Esophagus muscularis mucosa (tissue), 4 donors: ENCODE measurements around the gene KCNIP3. TPM values are rescaled to one million over a fixed set of nuclear protein-coding genes. Genes with fewer than 3 reads are reported as not detected.

Experiments used
- DNase-seq: peaks from one replicate; pipeline ENCODE4 v3.0.0-alpha.2; 2017; ENCODE audit errors: extremely low spot score
- H3K27ac ChIP-seq, 4 donors: fragments of 200-600 bp; sonication (generic); replicated peaks in 1 of 4; 1 replicate in 3 of 4; 2 replicates in 1 of 4; pipeline ENCODE4 v1.5.1; 2016 to 2019; ENCODE audit warnings: mild to moderate bottlenecking in 1 of 4
- H3K27me3 ChIP-seq, 4 donors: fragments of 200-600 bp; sonication (generic); one replicate each; pipeline versions ENCODE4 v1.5.1 to v1.6.0; 2016 to 2019
- H3K36me3 ChIP-seq, 4 donors: fragments of 200-600 bp; sonication (generic); one replicate each; pipeline ENCODE4 v1.5.1; 2016 to 2019
- H3K4me1 ChIP-seq, 4 donors: fragments of 200-600 bp; sonication (generic); one replicate each; pipeline ENCODE4 v1.5.1; 2016 to 2019
- H3K4me3 ChIP-seq, 4 donors: fragments of 200-600 bp; sonication (generic); 1 replicate in 2 of 4; 2 replicates in 2 of 4; pipeline ENCODE4 v1.5.1; 2016 to 2019; ENCODE audit warnings: mild to moderate bottlenecking in 4 of 4, moderate library complexity in 1 of 4
- H3K9me3 ChIP-seq, 4 donors: fragments of 200-600 bp; sonication (generic); 1 replicate in 3 of 4; 2 replicates in 1 of 4; pipeline ENCODE4 v1.5.1; 2016 to 2019
- CTCF ChIP-seq, 3 experiments: fragments of 200-600 bp in 2 of 3; fragments of 450-650 bp in 1 of 3; sonication (generic) in 2 of 3; IDR thresholded peaks; one replicate each; pipeline ENCODE4 v1.5.1; 2017 to 2019; ENCODE audit warnings: antibody characterized with exemption in 3 of 3, mild to moderate bottlenecking in 2 of 3, moderate library complexity in 1 of 3
- EP300 ChIP-seq: sonication (generic); formaldehyde crosslinking; IDR thresholded peaks from one replicate; pipeline ENCODE4 v1.6.1; 2017; ENCODE audit warnings: antibody characterized with exemption
- POLR2A ChIP-seq: fragments of 450-650 bp; IDR thresholded peaks from one replicate; pipeline ENCODE4 v1.6.1; 2017; ENCODE audit warnings: antibody characterized with exemption, moderate library complexity, mild to moderate bottlenecking, low read depth
- POLR2AphosphoS5 ChIP-seq, 2 donors: sonication (generic); formaldehyde crosslinking; IDR thresholded peaks; one replicate each; pipeline ENCODE4 v1.6.1; 2017; ENCODE audit warnings: antibody characterized with exemption in 2 of 2
- WGBS: methylation state at CpG from one replicate; pipeline ENCODE4 v1.1.5; 2018; 5-methylcytosine and 5-hydroxymethylcytosine counted together
- intact Hi-C: fragments of 100-400 bp; cut with DNase I; formaldehyde crosslinking; loops from one replicate; pipeline ENCODE4 v1.15.1; 2023
- total RNA-seq, 4 donors: library from RNA; depleted of rRNA; stranded (reverse); fragments of >200 nt; gene quantifications; one replicate each; pipeline versions ENCODE4 v1.1.0 to v1.2.1, GENCODE V29; 2016

The KCNIP3 gene
- total RNA-seq, 4 donors from 2014 or later = 15.8 to 29.9 (median 23.0) TPM

- intact Hi-C loops = no loop called here
- no peak overlapping the region for H3K4me3 ChIP-seq
- WGBS = 8% methylated on average over 5 of the region's 11 CpGs
- no peak for DNase-seq
- H3K36me3 ChIP-seq = no peaks in the 10 kb centered on the region
- H3K27me3 ChIP-seq = peaks cover 0 to 61% (median 0%) of the 10 kb centered on the region in 4 donors
- H3K9me3 ChIP-seq = no peaks in the 10 kb centered on the region
- no peak for TF ChIP-seq POLR2AphosphoS5 (IDR thresholded peaks at IDR 0.05)
- no peak for TF ChIP-seq EP300
- no peak for TF ChIP-seq CTCF (IDR thresholded peaks at IDR 0.05)
- TF ChIP-seq POLR2A = no peak
- no peak overlapping the region for H3K27ac ChIP-seq
- peaks cover 0 to 24% (median 0%) of the 10 kb centered on the region in 4 donors for H3K4me1 ChIP-seq
These were observed 3.3 kb downstream of the KCNIP3 start for GRCh38 chr2:95300450-95300849.

GRCh38 chr2:95301186-95301585 lies 4.0 kb downstream of the KCNIP3 start:
- intact Hi-C loops = no loop called here
- Histone ChIP-seq H3K27me3 (peaks cover 0 to 61% (median 0%) of the 10 kb centered on the region in 4 donors), H3K27ac (no peak overlapping the region), H3K9me3 (no peaks in the 10 kb centered on the region), H3K4me1 (peaks cover 0 to 21% (median 0%) of the 10 kb centered on the region in 4 donors), H3K4me3 (no peak overlapping the region), H3K36me3 (no peaks in the 10 kb centered on the region)
- no CpG with 5 or more reads among the region's 4 CpGs for WGBS
- TF ChIP-seq POLR2AphosphoS5 (IDR thresholded peaks at IDR 0.05) (no peak), EP300 (no peak), CTCF (IDR thresholded peaks at IDR 0.05) (no peak), POLR2A (no peak)
- DNase-seq = no peak

- Histone ChIP-seq H3K9me3 (no peaks in the 10 kb centered on the region), H3K4me3 (no peak overlapping the region), H3K27me3 (peaks cover 0 to 57% (median 0%) of the 10 kb centered on the region in 4 donors), H3K36me3 (no peaks in the 10 kb centered on the region), H3K27ac (no peak overlapping the region), H3K4me1 (peaks cover 0 to 14% (median 0%) of the 10 kb centered on the region in 4 donors)
- DNase-seq = no peak
- intact Hi-C loops = no loop called here
- WGBS = 56% methylated on average over 7 of the region's 17 CpGs
- TF ChIP-seq POLR2AphosphoS5 (IDR thresholded peaks at IDR 0.05) = no peak
- no peak for TF ChIP-seq POLR2A
- no peak for TF ChIP-seq CTCF (IDR thresholded peaks at IDR 0.05)
- no peak for TF ChIP-seq EP300
These were observed 4.9 kb downstream of the KCNIP3 start for GRCh38 chr2:95301876-95302641.

GRCh38 chr2:95303191-95303919 lies 6.2 kb downstream of the KCNIP3 start:
- Histone ChIP-seq H3K27ac (no peak overlapping the region), H3K4me3 (no peak overlapping the region), H3K9me3 (no peaks in the 10 kb centered on the region), H3K36me3 (no peaks in the 10 kb centered on the region), H3K27me3 (peaks cover 0 to 56% (median 0%) of the 10 kb centered on the region in 4 donors), H3K4me1 (peaks cover 0 to 7% (median 0%) of the 10 kb centered on the region in 4 donors)
- DNase-seq = no peak
- WGBS = 84% methylated on average over 18 of the region's 19 CpGs
- TF ChIP-seq EP300 (no peak), CTCF (IDR thresholded peaks at IDR 0.05) (no peak), POLR2AphosphoS5 (IDR thresholded peaks at IDR 0.05) (no peak)
- intact Hi-C loops = no loop called here
